NB4 (cell line): ENCODE results near the gene TCF25.

Experiments
- MYC ChIP-seq: IDR thresholded peaks from 2 replicates; pipeline ENCODE4 v1.6.1; 2011; ENCODE audit warnings: low read depth, low read length
- POLR2A ChIP-seq: IDR thresholded peaks from 2 replicates; pipeline ENCODE4 v1.6.1; 2011; ENCODE audit warnings: mild to moderate bottlenecking; ENCODE audit not compliant: insufficient read length; ENCODE audit errors: extremely low read depth
- TF ChIP-seq, protein P1 (sequence below): IDR thresholded peaks from one replicate; pipeline ENCODE4 v1.5.1; 2012; ENCODE audit warnings: low read depth, low read length
- TF ChIP-seq, protein P2 (sequence below): IDR thresholded peaks from 2 replicates; pipeline ENCODE4 v1.6.1; 2011; ENCODE audit warnings: low read depth, low read length

DNA sequence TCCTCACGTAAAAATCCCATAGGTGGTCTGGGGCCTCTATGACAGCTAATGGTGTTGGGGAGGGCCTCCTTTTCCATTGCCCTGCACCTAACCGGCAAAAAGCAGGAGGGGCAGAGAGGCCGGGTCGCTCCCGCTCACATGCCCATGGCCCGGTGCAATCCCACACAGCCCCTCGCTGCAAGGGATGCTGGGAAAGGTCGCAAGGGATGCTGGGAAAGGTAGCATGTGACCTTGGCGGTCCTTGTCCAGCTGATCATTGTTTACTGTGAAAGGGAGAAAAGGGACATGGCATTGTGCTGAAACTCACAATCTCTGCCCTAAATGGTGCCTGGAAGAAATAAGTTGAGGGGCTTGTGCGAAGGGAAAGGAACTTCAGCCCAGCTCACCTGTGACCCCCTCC lies 85.2 kb downstream of the TCF25 start:
- TF ChIP-seq MYC (no peak), POLR2A (no peak)
- TF ChIP-seq, protein P1, sequence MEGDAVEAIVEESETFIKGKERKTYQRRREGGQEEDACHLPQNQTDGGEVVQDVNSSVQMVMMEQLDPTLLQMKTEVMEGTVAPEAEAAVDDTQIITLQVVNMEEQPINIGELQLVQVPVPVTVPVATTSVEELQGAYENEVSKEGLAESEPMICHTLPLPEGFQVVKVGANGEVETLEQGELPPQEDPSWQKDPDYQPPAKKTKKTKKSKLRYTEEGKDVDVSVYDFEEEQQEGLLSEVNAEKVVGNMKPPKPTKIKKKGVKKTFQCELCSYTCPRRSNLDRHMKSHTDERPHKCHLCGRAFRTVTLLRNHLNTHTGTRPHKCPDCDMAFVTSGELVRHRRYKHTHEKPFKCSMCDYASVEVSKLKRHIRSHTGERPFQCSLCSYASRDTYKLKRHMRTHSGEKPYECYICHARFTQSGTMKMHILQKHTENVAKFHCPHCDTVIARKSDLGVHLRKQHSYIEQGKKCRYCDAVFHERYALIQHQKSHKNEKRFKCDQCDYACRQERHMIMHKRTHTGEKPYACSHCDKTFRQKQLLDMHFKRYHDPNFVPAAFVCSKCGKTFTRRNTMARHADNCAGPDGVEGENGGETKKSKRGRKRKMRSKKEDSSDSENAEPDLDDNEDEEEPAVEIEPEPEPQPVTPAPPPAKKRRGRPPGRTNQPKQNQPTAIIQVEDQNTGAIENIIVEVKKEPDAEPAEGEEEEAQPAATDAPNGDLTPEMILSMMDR = no peak
- TF ChIP-seq, protein P2, sequence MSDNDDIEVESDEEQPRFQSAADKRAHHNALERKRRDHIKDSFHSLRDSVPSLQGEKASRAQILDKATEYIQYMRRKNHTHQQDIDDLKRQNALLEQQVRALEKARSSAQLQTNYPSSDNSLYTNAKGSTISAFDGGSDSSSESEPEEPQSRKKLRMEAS = no peak
